Limb (tissue), 2 donors: Measurements from ENCODE around the gene AHCY.
"Not testable (repeated sequence)": the region's sequence is repeated elsewhere in the genome, so short reads cannot be mapped to it uniquely, and the experiment has no call there.

Experiments
- DNase-seq, 2 donors: peaks; one replicate each; pipeline ENCODE4 v3.0.0-alpha.2; 2016; ENCODE audit errors: extremely low spot score in 2 of 2

Gene AHCY

GRCh38 chr20:34302723-34303533, at the start of gene AHCY:
Gene AHCY, minus strand, starts transcription at chr20:34303355. Its CDS starts 85 bp downstream, at chr20:34303270.
- DNase-seq = peak; percentile 95 to 96

DNA sequence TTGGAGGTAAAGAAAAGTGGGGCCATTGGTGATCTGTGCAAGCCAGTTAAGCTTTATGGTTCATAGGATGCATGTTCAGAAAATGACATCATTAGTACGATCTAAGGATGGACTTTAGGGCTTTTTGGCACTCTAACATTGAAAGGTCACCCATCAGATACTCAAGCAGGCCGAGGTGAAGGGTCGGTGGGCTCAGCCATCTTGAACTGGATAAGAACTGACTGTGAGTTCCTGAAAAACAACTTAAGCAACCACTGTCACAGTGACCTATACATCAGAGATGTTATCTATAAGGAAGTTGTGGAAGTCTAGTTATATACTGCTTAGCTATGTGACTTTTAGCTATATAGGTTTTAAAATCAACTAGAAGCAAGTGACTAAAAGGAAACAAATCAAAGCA, 46.9 kb upstream of the AHCY start:
- no peak for DNase-seq

- DNase-seq = no peak
These were observed 44.4 kb upstream of the AHCY start for GRCh38 chr20:34347571-34347970.

- not testable (repeated sequence) for DNase-seq
These were observed 43.3 kb upstream of the AHCY start for GRCh38 chr20:34346533-34346865.

DNA sequence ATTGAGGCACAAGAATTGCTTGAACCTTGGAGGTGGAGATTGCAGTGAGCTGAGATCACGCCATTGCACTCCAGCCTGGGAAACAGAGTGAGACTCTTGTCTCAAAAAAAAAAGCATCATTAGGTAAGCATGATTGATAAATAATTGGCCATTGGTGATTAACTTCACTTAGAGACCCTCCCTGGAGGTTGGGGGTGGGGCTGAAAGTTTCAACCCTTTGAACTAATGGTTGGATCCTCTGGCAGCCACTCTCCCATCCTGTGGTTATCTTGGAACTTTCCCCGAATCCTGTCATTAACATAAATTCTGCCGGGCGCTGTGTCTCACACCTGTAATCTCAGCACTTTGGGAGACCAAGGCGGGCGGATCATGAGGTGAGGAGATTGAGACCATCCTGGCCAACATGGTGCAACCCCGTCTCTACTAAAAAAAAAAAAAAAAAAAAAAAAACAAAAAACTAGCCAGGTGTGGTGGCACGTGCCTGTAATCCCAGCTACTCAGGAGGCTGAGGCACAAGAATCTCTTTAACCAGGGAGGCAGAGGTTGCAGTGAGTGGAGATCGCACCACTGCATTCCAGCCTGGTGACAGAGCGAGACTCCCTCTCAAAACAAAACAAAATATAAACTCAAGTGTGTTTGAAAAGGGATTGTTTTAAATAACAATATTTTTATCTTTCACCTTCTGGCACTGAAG, 42.8 kb upstream of the AHCY start:
- DNase-seq = not testable (repeated sequence)

- DNase-seq = no peak
These were observed 42.2 kb upstream of the AHCY start for GRCh38 chr20:34345402-34345736.

DNA sequence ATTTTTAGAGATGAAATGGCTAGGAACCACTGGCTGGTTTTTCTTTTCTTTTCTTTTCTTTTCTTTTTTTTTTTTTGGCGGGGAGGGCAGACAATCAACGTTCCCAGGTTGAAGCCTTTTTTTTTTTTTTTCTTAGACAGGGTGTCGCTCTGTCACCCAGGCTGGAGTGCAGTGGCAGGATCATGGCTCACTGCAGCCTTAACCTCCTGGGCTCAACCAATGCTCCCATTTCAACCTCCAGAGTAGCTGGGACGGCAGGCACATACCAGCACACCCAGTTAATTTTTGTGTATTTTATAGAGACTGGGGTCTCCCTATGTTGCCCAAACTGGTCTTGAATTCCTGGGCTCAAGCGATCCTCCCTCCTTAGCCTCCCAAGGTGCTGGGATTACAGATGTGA, 41.1 kb upstream of the AHCY start:
- DNase-seq = no peak

DNA sequence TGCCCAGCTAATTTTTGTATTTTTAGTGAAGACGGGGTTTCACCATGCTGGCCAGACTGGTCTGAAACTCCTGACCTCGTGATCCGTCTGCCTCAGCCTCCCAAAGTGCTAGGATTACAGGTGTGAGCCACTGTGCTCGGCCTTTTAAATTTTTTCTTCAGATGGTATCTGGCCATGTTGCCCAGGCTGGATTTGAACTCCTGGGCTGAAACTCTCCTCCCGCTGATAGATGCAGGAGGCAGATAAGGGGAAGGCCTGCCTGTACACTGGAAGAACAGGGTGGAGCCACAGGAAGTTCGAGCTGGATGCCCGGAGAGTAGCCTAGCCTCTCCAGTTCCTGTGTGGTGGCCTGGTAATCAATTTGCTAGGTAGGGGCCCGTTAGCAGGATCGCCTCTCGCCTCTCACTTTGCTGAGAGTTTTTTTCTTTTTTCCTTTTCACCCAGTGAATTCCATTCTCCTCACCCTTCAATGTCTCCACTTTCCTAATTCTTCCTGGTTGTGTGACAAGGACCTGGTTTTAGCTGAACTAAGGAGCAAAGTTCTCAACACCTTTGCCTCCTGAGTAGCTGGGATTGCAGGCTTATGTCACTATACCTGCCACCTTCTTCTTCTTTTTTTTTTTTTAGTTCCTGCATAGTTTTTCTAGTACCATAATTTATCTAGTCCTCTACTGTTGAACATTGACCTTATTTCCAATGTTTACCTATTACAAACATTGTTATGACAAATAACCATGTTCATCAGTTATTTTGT, 40.5 kb upstream of the AHCY start:
- no peak for DNase-seq

- not testable (repeated sequence) for DNase-seq
These were observed 38.0 kb upstream of the AHCY start for GRCh38 chr20:34341199-34341598.

DNA sequence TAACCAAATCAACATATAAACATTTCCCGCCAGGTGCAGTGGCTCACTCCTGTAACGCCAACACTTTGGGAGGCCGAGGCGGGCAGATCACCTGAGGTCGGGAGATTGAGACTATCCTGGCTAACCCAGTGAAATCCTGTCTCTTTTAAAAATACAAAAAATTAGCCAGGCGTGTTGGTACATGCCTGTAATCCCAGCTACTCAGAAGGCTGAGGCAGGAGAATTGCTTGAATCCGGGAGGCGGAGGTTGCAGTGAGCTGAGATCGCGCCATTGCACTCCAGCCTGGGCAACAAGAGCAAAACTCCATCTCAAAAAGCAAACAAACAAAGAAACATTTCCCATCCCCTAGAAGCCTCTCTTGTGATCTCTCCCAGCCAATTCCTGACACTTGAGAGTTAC, 37.6 kb upstream of the AHCY start:
- not testable (repeated sequence) for DNase-seq

- no peak for DNase-seq
These were observed 35.0 kb upstream of the AHCY start for GRCh38 chr20:34337982-34338726.

DNA sequence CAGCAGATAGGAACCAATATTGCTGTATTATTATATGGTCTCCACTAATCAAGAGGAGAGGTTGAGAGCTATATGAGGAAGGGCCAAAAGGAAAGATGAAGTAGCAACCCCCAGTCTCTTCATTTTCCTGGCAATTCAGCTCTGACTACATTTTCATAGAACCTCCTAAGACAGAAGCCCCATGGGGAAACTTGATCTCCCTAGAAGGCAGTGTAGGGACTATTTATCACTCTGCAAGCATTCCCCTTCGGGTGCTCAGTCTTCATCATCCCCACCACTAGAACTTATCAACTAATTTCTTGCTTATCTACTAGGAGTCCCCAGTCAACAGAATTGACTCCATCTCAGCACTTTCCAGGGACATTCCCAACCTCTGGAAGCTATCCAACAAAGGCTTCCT, 34.4 kb upstream of the AHCY start:
- DNase-seq = no peak

GRCh38 chr20:34334654-34335407, 31.7 kb upstream of the AHCY start:
- peak in 1 of 2 donors; percentile 52 for DNase-seq

DNA sequence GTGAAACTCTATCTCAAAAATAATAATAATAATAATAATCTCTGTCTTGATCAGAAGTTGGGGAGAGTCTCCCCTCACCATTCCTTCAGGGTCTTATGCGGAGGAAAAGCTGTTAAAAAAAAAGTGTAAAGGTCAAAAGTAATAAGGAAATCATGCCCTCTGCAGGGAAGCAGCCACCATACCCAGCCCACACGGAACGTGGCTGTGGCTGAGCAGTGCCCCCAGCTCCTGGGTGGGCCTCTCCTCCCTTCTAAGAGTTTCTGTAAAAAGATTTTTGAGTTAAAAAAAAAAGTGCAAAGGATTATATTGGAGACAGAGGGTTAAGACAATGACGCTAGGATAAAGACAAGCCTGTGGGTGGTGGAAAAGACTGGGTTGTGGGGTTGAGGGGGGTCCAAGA, 30.6 kb upstream of the AHCY start:
- no peak for DNase-seq

DNA sequence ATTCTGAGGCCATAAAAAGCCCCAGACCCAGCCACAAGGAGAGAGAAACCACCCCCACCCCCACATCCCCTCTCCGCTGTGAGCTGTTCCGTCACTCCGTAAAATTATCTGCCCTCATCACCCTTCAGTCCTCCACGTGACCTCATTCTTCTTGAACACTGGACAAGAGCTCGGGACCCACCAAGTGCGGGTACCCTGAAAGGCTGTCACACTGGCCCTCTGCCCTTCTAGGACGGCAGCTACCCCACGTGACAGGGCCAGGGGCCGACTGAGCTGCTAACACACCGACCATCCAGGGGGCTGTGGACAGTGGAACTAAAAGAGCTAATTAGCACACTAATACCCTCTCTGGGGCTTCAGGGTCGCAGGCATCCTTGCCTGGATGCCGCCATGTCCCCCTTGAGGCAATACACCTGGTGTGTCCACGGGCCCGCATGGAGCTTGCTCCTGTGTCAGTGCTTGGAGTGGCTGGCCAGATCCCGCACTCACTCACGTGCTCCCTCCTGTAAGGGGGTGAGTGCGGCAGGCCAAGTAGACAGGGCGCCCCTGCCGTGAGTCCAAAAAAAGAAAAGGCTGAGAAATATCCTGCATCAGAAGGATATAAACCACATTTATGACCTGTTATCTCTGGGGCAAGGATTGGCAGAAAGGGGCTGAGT, 29.2 kb upstream of the AHCY start:
- no peak for DNase-seq

GRCh38 chr20:34331838-34332237, 28.7 kb upstream of the AHCY start:
- no peak for DNase-seq

DNA sequence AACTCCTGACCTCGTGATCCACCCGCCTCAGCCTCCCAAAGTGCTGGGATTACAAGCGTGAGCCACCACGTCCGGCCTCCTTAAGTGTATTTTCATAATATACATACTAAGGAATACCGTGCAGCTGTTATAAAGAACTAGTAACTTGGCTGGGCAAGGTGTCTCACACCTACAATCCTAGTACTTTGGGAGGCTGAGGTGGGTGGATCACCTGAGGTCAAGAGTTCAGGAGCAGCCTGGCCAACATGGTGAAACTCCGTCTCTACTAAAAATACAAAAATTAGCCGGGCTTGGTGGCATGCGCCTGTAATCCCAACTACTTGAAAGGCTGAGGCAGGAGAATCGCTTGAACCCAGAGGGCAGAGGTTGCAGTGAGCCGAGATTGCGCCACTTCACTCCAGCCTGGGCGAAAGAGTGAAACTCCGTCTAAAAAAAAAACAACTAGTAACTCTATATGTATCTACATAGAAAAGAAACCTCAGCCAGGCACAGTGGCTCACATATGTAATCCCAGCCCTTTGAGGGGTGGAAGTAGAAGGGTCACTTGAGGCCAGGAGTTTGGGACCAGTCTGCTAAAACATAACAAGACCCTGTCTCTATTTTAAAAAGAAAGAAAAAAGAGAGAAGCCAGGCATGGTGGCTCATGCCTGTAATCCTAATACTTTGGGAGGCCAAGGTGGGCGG, 27.8 kb upstream of the AHCY start:
- DNase-seq = not testable (repeated sequence)

- no peak for DNase-seq
These were observed 25.9 kb upstream of the AHCY start for GRCh38 chr20:34328928-34329677.

DNA sequence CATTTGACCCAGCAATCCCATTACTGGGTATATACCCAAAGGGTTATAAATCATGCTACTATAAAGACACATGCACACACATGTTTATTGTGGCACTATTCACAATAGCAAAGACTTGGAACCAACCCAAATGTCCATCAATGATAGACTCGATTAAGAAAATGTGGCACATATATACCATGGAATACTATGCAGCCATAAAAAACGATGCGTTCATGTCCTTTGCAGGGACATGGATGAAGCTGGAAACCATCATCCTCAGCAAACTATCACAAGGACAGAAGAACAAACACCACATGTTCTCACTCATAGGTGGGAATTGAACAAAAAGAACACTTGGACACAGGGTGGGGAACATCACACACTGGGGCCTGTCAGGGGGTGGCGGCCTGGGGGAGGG, 25.1 kb upstream of the AHCY start:
- DNase-seq = not testable (repeated sequence)
